Dermis blood vessel endothelial cell (primary cell): ENCODE data around the gene EPHB2. TPM values are rescaled to one million over a fixed set of nuclear protein-coding genes. Genes with fewer than 3 reads are reported as not detected.

Experiments used
- DNase-seq: peaks from one replicate; pipeline ENCODE4 v3.0.0; 2010
- total RNA-seq: library from RNA; depleted of rRNA; stranded (reverse); fragments of >200 nt; gene quantifications from 2 replicates; pipeline ENCODE4 v1.2.3, GENCODE V29; 2014

Gene EPHB2
- total RNA-seq, 1 donor from 2014 or later, result 35.1 TPM

DNA sequence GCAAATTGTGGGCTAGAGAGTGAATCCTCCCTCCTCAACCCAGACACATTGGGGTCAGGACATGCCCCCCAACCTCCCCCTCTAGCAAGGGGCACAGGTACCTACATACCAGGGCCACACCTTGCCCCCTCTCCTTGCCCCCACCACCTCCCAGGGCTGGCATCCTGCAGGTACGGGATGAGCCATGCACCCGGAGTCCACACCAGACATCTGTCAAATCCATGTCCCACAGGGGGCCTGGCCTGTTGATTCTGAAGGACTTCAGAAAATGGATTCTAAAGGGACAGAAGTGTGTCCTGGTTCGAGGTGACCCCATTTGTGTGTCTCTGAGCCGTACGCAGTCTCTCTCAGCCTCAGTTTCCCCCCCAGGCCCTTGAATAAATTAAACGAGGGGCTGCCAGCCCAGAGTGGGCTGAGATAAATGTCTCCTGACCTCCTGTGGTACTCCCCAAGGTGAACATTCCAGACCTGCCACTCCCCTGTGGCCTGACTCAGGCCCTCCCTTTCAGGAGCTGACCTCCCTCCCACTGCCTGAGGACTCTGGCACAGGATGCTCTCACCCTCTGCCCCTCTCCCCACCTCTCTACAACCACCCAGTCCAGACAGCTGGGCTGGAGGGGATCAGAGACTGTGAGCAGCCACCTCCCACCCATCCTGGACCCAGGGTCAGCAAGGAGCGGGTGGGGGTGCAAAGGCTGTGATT is 94.5 kb downstream of the EPHB2 start:
- no peak for DNase-seq

DNA sequence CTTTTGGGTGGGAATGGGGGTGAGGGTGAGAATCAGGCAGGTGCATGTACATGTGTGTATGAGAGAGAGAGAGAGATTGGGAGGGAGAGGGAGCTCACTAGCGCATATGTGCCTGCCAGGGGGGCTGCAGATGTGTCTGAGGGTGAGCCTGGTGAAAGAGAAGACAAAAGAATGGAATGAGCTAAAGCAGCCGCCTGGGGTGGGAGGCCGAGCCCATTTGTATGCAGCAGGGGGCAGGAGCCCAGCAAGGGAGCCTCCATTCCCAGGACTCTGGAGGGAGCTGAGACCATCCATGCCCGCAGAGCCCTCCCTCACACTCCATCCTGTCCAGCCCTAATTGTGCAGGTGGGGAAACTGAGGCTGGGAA is 95.0 kb downstream of the EPHB2 start:
- DNase-seq, result no peak

DNA sequence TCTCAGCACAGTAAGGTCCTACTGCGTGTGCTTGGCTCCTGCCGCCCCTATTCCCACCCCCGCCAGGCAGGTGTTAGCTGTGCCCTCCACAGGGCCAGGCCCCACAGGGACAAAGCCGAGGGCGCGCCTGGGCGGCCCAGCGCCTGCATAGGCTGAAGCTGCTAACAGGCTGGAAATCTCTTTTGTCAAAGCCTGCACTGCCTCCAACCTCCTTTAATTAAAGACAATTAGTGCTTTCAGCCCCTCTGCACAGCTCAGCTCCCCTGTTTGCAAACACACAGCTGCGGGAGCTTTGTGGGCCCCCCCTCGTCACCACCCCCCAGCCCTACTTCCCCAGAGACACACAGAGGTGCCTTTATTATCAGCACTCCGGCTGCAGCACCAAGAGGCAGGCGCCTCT is 95.9 kb downstream of the EPHB2 start:
- no peak for DNase-seq

DNA sequence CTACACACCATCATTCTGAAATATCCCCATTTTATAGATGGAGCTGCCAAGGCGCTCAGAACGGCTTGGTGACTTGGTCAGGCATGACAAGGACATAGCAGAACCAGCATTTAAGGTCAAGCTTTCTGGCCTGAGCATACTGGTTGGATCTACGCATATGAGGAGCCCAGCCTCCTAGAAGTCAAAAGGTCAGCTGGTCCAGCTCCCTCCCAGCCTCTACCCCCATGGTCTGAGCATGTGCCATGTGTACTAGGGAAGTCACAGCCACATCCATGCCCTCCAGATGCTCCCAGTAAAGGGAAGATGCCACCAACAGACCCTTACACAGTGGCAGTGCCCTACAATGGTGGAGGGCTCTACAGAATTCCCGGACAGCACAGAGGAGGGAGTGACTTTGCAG is 96.7 kb downstream of the EPHB2 start:
- no peak for DNase-seq

DNA sequence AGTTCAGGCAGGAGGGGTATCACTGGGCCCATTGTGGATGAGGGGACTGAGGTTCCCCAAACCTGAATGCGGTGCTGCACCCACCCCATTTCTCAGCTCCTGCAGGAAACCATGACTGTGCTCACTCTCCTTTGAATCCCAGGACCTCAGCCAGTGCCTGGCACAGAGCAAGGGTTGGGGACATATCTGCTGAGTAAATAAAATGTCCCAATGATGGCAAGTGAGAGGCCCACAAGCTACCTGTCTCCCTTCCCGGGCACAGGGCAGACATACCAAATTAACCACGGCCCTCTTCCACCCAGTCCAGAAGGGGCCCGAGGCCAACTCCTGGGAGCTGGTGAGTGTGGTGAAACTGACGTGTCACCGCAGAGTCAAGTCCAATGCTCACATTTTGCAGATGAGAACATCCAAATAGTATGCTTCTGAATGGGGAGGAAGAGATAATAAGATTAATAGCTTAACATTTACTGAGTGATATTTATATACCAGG is 97.6 kb downstream of the EPHB2 start:
- no peak for DNase-seq

DNA sequence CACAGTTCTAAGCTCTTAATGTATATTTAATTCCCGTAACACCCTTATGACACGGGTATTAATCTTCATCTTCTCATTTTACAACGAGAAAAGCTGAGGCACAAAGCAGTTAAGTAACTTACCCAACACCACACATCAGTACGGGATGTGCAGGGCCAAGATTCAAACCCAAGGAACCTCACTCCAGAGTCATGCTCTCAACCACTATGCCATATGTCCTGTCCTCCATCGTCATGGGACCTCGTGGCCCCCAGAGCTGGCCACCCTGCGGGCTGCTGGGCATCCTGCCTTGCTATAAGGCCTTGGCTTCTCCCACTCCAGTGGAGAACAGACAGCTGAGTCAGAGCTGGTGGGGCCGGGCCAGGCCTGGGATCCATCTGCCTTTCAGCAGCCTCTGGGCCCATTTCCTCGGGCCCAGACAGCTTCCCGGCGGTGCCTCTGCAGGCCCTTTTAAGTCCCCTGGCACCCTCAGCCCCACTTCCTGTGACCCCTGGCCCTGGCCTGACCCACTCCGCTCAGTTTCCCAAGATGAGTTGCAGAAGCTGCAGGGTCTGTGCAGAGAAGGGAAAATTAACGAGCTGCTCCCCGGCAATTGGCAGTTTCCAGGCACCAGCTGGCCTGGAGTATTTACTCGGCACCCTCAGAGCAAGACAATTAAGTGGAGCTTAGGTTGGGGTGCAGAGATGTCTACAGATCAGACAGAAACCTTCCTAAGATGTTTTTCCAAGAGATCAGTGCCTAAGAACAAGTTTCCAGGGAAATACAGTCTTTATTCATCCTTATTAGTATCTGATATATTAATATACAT is 98.2 kb downstream of the EPHB2 start:
- peak; percentile 13 for DNase-seq

DNA sequence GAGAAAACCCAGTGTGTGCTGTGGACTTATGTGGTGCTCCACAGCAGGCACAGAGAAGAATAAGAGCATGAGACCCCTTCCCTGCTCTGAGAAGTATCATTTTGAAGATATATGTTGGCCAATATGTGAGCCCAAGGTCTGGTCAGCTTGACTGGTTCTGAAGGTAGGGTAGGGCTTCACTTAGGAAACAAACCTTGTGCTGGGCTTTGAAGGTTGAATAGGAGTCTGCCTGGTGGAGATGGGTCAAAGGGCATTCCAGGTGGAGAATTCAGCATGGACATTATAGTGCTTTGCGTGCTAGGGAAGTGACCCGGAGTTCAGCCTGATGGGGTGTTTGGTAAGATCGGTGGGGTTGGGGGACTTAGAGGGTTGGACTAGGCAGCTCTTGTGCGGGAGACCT is 99.1 kb downstream of the EPHB2 start:
- DNase-seq, result no peak

DNA sequence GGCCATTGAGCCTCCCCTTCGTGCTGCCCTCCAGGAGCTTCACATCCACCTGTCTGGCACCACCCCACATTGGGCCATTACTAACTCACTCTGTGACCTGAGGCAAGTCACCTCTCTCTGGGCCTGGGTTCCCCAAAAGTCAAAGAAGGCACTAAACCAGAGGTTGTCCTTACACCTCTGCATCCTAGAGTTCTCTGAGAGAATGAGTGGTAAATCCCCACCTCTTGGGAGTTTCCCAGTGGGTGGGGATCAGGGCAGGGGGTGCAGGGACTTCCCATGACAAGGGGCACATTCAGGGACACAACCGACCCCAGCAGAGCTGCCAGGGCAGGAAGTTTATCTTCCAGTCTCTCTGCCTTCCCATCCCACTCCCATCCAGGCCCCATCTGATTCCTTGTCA is 99.7 kb downstream of the EPHB2 start:
- DNase-seq, result no peak

DNA sequence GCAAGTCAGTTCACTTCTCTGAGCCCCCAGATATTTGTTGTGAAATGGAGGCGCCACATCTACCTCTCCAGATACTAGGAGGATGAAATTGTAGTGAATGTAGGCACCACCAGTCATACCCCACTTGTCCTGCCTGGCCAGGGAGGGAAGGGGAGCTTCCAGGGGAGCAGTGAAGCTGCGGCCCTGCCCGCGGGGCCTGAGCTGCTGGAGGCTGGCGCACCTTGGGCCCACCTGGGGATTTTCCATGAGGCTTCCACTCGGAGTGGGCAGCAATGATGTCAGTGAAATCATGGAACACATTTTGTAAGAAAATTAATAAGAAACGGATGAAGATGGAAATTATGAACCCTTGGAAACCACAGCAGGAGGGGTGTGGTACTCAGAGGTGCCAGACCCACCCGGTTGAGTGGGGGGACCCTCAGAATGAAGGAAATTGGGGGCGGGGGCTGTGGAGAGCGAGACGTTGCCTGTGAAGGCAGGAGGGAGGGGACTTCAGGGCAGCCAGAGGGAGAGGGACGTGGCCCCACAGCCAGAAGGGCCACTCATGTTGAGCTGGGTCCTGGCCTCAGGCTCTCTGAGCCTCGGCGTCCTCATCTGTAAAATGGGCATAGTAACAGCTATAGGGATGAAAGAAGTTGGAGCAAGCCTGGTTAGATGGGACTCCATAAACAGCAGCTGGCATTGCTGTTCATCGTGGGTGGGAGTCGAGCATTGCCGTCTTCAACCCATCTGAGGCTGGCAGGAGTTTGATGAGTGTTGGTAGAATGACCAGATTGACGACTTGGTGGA is 101.6 kb downstream of the EPHB2 start:
- DNase-seq, result no peak

DNA sequence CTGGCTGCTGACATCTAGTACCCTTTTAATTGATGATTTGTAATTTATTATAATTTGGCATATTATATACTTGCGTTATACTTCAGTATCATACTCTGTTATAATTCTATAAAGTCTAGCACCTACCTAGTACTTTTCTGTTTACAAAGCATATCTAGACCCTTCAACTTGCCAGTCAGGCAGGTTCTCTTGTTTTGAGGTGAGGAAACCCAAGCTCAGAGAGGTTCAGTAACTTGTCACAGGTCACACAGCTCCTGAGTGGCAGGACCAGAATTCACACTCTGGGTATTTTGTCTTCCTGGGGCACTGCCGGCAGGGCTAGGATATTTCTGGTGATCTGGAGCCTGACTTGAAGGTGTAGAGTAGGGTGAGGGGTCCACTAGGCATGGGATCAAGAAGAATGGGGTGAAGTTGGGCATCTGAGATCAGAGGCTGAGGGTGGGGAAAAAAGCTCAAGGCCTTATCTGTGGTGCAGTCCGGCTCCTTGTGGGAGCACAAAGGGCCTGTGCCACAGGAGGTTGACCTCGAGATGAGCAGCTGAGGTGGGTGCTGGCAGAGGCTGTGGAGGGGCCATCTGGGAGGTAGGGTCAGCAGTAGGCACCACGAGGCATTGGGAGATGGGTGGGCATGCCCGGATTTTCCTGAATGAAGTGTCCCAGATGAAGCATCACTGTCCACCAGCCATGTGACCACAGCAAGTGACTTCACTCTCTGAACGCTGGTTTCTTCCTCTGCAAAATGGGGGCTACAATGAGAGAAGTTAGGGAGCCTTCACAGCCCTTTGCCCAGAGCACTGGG is 102.6 kb downstream of the EPHB2 start:
- no peak for DNase-seq

DNA sequence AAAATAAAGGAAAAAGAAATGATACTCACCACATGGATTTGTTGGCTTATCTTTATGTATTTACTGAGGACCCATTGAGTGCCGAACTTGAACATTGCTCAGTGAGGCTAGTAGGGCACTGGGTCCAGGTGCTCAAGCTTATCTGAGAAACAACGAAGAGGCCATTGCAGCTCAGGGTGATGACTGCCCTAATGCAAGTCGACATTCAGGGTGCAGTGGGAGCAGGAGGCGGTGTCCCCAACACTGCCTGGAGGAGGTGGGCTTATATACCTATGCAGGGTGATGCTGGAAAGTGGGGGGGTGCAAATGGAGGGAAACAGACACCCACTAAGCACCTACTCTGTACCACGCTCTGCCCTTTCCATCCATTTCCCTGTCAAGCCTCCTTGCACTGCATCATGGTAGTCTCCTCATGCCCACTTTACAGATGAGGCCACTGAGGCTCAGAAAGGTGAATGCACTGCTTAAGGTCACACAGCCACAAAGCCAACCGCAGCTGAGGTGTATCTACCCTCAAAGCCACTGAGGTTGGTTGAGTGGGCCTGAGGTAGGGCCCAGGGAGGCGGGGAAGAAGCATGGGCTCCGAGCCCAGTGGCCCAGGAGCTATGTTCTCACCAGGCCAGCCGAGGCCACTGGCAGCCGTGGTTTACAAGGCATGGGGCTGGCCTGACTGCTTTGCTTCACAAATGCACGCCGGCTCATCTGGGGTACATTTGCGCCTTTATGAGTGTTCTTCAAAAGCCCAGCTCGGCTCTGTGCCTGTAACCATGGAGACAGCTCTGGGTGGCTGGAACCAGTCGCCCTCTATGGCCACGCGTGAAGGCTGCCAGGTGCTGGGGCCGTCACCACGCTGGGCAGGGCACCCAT is 103.8 kb downstream of the EPHB2 start:
- DNase-seq, result no peak

DNA sequence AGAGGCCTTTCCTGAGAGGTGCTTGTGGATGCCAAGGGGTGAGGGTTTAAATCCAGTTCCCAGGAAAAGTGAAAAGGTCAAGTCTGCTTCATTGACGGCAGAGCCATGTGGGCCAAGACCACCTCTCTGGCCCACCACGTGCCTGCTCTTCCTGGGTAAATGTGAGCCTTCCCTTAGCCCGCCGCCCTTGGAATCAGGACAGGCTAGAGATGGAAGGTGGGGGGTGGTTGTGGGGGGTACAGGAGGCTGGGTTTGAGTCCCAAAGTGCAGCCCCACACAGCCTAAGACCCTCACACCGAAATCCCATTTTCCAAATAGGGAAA is 104.4 kb downstream of the EPHB2 start:
- no peak for DNase-seq

DNA sequence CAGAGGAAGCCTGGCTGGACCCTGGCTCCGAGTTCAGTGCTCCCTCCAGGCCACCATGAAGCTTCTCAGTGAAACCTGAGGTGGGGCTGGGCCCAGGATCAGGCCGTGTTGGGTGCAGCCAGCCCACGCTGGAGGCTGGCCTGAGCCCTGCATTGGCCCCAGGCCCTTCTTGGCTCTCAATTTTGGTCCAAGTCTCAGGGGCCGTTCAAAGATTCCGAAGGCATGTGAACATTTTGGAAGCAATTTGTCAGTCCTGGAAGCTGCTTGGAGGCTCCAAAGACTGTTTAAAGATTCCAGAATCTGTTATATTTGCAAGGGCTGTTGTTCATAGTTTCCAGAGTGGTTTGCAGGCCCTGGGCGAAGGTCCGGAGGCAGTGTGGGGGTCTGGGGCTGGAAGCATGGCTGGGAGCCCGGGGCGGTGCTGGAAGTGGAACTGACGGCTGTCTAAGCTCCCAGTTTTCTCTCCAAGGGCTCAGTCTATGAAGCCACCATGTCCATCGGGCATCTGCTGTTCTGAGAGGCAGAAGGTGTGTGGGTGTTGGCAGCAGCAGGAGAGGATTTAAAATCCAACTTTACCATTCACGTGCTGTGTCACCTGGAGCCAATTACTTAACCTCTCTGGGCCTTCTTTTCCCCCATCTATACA is 104.9 kb downstream of the EPHB2 start:
- DNase-seq, result no peak

DNA sequence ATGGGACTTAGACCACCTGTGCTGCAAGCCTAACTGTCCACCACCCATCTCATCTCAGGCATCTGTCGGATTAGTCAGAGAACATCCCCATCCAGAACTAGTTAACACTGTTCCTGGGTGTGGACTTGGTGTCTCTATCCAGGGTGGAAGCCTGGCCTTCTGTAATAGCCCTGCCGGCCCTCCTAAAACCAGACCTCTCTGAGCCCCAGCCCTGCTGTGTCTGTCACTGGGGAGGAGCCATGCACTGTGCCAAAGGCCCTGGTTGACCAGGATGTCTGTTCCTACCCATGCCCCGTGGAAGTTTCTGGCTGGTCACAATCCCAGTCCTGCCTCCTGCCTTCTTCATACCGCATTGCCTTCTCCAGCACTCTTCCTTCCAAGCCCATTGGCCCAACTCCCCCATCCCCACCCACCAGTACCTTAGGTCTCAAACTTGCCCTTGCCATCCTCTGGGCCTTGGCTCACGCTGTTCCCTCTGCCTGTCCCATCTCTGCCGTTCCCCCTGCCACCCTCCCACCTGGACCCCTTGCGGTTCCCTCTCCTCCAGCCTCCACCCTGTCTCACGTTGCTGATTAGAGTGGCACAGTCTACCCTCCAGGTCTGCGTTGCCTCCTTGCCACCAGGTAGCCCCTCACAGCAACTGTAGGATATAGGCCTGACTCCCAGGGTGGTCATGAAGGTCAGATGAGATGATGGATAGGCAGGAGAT is 105.6 kb downstream of the EPHB2 start:
- no peak for DNase-seq

DNA sequence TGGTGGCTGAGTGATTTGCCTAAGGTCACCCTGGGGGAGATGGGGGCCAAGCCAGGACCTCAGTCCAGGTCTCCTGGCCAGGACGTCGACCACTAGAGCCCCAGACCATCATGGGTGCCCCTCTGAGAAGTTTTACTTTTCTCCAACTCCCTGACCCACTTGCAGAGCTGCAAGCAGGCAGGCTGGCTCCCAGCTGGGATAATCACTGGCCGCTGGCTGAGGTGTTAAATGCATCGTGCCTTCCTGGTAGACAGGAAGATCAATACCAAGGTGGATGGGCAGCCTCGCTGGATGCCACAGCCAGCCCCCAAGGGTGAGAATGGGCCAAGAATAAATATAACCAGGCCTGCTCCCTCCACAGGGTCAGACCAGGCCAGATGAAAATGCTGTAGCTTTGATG is 106.2 kb downstream of the EPHB2 start:
- DNase-seq, result no peak

DNA sequence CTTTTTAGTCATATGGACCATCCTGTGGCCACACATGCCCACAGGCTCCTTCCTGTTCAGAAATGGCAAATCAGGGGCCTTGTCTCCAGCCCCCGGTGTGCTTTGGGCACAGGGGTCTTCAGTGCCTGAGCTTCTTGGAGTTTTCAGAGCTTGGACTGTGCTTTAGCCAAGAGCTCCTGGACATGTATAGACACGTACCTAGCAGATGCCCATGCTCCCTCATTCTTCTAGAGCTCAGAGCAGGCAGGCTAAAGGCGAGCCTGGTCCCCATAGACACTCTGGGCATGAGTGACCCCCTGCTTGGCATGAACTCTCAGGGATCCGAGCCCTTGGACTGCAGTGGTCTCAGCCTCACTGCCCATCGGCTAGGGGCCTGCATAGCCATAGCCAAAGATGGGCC is 106.8 kb downstream of the EPHB2 start:
- no peak for DNase-seq

DNA sequence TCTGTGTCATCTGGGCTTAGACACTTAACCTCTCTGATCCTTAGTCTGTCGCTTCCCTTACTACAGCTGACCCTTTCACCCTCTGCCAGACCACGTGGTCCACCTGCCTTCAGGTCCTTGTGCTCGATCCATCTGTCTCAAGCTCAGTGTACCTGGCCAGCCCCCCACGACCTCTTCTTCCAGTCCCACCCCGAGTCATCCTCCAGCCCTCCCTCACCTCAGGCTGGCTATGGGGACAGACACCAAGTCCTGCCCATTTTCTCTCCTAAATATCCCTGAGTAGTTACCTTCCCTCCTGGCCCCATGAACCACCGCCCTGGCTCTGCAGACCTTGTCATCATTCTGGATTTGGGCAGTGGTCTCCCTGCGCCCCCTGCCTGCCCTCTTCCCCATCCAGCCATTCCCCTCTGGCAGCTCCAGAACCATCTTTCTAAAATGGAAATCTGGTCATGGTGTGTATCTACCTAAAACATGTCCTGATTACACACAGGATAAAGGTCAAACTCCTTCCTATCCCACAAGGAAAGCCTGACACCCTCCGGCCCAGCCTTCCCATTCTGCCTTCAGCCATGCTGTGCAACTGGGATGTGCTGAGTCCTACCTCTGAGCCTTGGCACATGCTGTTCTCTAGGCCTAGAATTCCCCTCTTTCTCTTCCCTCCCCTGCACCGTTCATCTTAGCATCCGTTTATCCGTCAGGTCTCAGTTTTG is 107.6 kb downstream of the EPHB2 start:
- no peak for DNase-seq

DNA sequence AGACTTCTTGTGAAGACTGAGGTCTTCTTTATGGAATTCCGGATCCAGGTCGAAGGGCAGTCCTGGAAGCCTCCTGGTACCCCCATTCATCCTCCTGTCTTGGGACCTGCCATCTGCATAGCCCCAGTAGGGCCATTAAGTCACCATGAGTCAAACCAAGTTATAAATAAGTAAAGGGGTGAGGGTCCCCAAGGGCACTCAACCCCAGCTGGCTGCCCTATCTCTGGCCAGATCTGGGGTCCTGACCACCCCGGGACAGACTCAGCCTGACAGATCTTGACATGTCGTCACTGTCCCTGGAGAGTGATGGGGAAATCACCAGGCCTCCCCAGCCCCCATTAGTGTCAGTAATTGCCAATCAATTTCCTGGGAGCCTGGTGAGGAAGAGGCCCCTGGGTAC is 108.7 kb downstream of the EPHB2 start:
- no peak for DNase-seq

DNA sequence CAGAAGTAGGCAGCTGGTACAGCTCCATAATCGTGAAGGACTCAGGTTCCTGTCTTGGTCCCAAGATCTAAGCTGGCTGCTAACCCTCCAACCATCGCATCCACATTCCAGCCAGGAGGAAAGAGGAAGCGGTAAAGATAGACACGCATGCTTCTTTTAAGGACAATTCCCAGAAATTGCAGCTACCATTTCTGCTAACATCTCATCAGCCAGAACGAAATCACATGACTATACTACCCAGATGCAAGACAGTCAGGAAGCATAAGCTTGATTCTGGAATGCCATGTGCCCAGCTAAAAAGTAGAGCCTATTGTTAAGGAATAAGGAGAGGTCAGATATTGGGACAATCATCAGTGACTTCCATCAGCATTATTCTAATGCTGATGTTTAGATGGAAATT is 110.4 kb downstream of the EPHB2 start:
- peak; percentile 93 for DNase-seq

DNA sequence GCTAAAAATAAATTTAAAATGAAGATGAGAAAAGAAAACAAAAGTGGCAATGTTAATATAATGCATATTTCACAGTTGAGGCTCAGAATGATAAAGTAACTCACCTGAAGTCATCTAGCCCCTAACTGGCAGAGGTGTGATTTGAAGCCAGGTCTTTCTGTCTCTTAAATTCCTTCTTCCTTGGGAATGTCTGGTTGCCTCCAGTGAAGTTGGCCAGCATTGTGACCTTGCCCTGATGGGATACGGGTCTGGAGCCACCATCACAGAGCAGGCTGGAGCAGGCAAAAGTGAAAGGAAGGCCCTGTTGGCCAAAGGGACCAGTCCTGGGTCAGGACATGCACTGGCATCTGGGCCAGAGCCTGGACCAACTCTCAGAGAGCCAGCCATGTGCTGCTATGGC is 111.7 kb downstream of the EPHB2 start:
- DNase-seq, result no peak
